ENCODE data around the gene DNAH2.

DNA sequence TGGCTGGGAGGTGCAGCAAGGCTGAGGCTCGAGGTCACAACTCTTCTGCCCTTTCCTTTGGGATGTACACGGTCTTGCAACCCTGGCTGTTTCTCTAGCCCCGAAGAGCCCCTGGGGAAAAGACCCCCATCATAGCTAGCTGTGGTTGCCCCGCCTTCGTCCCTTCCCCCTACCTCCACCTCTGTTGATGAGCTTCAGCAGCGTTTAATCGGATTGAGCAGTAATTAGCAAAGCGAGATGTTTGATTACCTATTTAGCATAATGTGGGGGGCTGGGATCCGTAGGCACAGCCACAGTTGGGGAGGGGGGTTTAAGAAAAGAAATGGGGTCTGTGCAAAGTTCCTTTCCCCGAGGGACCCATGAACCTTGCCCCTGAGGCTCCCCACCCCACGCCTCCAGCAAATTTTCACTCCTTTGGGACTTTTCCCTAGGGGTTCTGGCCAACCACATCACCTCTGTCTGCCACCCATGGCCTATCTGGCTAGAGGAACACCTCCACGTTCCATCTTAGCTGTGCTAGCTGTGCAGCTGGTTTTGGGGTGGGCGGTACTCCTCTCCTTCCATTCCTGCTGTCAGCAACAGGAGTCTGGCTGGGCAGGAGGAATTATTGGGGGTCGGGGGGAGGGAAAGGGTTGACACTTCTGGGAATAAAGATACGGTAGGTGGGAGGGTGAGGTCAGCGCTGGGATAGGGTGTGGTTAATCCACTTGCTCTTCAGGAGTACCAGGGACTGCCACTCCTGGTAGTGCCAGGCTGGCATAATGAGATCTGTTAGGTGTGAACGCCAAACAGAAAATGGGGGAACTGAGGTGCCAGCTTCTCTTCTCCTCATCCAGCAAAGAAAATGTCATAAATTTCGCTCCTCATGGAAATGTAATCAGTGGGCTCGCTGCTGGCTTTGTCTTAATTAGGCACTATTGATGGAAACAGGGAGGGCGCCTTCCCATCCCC lies 1.3 kb upstream of the DNAH2 start:
- TF ChIP-seq POLR2A (IDR thresholded peaks at IDR 0.05) (no peak), CTCF (IDR thresholded peaks at IDR 0.05) (no peak)
